ENCODE data around the gene MRPS9.

The MRPS9 gene

GRCh38 chr2:105125920-105126319 lies 88.1 kb downstream of the MRPS9 start:
- no peak for DNase-seq

DNA sequence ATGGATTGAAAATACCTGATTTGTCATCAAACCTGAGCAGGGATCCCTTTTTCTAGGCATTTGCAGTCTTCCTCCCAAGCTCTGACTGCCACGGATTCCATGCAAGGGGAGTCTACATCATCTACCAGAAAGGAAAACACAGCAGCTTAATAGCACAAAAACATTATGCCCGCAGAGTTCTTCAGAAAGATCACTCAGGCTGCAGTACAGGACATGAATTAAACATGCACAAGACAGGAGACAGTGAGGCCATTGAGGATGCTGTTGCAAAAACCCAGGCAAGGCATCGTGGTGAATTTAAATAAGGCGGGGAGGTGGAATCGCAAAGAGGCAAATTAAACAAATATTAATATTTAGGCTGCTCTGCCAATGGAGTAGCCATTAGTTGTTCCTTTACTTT lies 88.5 kb downstream of the MRPS9 start:
- DNase-seq: no peak

GRCh38 chr2:105127289-105127915 lies 89.5 kb downstream of the MRPS9 start:
- DNase-seq: no peak

DNA sequence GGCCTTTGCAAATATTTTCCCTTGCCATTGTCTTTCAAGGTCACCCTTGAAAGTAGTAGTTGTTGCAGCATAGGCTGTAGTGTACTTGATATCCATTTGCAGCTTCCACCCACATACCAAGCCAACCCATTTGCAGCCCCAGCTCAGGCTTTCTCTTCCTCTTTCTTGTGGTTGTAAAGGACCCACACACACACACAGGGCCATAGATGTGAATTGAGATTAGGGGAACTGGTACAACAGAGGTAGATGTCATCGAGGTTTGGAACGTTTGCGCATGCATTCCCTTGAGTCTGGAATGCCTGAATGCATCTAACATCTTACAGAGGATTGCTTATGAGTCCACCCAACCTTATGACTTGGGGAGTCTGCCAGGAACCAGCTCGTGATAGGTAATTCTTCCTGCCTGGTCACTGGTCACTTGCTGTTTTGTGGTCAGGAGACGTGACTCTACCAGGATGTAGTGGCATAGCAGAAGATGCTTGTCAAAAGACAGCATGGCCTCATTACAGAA lies 91.9 kb downstream of the MRPS9 start:
- DNase-seq: peak; percentile 24

DNA sequence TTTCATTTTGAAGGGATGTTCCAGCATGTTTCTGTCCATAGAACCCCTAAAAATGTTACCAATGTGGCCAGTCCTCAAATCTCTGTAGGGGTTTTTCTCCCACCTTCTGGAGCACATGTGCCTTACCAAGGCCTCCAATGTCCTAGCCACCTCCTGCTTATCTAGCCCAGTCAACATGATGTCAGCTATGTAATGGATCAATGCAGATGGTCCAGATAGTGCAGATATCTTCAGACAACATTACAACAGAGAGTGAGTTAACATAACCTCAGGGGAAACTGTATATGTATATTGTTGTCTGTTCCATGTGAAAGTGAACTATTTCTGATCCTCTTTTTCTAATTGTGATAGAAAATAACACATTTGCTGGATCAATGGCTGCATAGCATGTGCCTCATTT lies 92.7 kb downstream of the MRPS9 start:
- no peak for DNase-seq

DNA sequence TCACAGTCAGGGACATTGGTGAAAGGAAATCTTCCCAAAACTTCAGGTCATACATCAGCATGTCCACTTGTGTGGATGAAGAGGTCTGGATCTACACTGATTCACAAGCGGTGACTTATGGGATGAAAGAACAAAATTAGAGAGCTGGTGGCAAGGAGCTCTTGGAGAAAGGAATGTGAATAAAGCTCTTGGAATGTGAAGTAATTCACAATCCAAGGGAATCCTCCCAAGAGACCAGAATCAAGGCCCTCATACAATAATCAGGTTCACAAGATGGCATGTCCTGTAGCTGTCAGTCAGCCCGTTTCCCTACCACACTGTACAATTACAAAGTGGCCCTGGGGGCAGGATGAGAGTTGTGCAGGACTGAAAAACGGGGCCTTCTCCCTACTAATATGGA lies 96.2 kb downstream of the MRPS9 start:
- DNase-seq: no peak

GRCh38 chr2:105135436-105135835 lies 97.6 kb downstream of the MRPS9 start:
- no peak for DNase-seq

GRCh38 chr2:105136394-105136793 lies 98.5 kb downstream of the MRPS9 start:
- DNase-seq: no peak

DNA sequence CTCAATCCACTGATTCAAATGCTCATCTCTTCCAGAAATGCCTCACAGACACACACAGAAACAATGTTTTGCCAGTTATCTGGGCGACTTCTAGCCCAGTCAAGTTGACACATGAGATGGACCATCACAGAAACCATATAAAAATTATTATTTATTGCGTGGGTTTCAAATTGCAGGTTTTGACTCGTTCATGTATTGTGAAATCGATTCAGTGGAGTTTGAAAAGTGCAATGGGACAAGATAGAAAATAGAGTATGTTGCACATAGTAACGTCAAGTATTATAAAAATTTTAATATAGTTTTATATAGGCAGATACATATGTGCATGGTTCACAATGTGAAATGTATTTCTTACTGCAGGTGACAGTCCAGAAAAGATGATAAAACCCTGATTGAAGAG lies 100.8 kb downstream of the MRPS9 start:
- DNase-seq: no peak

- DNase-seq: no peak
Measured at GRCh38 chr2:105139556-105140239, 101.8 kb downstream of the MRPS9 start.

- DNase-seq: no peak
Measured at GRCh38 chr2:105140240-105140568, 102.3 kb downstream of the MRPS9 start.

- DNase-seq: no peak
Measured at GRCh38 chr2:105141099-105141614, 103.3 kb downstream of the MRPS9 start.

- DNase-seq: no peak
Measured at GRCh38 chr2:105142239-105142638, 104.4 kb downstream of the MRPS9 start.

- DNase-seq: no peak
Measured at GRCh38 chr2:105143094-105143466, 105.2 kb downstream of the MRPS9 start.

- DNase-seq: no peak
Measured at GRCh38 chr2:105143467-105144151, 105.7 kb downstream of the MRPS9 start.

DNA sequence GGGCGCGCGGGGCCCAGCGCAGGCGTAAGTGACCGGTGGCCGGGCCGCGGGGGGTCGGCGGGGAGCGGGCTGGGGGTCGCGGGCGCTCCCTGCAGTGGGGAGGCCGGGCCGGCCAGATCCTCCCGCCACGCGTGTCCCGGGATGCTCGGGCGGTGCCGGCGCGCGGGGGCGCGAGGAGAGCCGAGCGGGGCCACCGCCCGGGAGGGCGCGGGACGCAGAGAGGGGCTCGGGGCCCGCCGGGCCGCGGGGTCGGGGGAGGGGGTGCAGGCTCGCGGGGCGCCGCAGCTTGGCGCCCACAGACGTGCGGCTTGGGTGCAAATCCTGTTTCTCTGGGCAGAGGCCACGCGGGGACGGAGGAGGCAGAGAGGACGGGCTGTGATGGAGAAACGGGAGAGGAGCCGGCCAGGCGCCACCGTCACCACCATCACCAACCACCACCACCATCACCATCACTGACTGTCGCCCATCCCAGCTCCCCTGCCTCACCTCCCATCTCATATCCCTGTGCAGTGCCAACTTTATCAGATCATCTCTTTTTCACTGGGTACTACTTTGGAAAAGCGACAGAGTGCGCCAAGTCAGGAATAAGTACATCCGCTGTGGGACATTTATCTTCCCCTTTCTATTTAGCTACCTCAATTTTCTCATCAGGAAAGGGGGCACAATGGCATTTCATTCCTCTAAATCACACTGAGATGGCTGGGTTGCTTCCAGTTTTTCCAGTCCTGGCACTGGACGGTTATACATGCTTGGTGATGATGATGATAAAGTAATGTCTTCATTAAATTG lies 106.5 kb downstream of the MRPS9 start:
- DNase-seq: no peak

DNA sequence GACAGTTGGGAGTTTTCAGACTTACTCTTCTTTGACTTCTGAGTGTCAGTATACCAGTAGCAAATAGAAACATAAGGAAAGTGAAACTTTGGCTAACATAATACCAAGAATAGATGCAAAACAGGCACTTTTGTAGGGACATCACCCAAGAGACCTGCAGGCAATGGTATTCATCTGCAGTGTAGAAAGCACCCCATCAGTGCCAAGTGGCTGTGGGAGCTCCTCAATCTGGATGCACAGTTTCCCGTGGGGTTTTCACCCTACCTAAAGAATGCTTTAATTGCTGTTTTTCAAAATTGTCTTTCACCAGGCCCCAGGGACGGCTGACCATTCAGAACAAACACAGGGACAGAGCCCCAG lies 107.1 kb downstream of the MRPS9 start:
- DNase-seq: no peak

DNA sequence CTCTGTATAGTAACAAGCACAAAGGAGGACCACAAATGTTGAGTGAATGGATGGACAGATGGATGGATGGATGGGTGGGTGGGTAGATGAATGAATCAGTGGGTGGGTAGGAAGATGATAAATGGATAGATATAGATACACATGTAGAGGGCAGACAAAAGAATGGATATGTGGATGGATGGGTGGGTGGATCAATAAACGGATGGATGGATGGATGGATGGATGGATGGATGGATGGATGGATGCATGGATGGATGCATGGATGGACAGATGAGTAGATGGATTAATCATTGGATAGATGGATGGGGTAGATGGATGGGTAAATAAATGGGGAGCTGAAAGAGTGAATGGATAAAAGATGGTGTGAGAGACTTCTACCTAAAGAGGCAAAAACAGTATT lies 111.4 kb downstream of the MRPS9 start:
- DNase-seq: no peak

Data from KG1 (cell line).